IMR-90 (cell line): ENCODE measurements around the gene COL28A1. TPM values are rescaled to one million over a fixed set of nuclear protein-coding genes. Genes with fewer than 3 reads are reported as not detected.

Experiments used
- ATAC-seq: fragments of 200-7000 bp; cut with Tn5 transposase; 2 replicates; pipeline ENCODE4 v1.9.1; 2020; ENCODE audit warnings: low read depth, mild to moderate bottlenecking, moderate library complexity
- BruUV-seq: library from RNA; stranded (reverse); fragments of 400-500 nt; replicated peaks from 2 replicates; lab custom pipeline; 2021; lab: Mats Ljungman, UMichigan
- CTCF ChIA-PET: fragments of 300-600 bp; formaldehyde crosslinking; extraction: SDS; loops from one replicate; lab custom pipeline; 2021; ENCODE audit warnings: antibody characterized with exemption; lab: Yijun Ruan, JAX
- POLR2A ChIA-PET: fragments of 300-600 bp; sonication (Branson Sonifier 250); formaldehyde crosslinking; loops from one replicate; lab custom pipeline; 2022; ENCODE audit warnings: antibody characterized with exemption; ENCODE audit not compliant: unreplicated experiment; lab: Charles Lee
- DNase-seq: peaks from one replicate; pipeline ENCODE4 v3.0.0; 2013
- H2AFZ ChIP-seq: replicated peaks from 2 replicates; pipeline ENCODE3; 2013; ENCODE audit warnings: low read length, mild to moderate bottlenecking; ENCODE audit not compliant: poor library complexity
- H2AK5ac ChIP-seq: 2 replicates; pipeline ENCODE4 v1.6.1; 2013; ENCODE audit warnings: low read depth, low read length, inconsistent platforms
- H2AK9ac ChIP-seq: replicated peaks from 2 replicates; pipeline ENCODE3; 2013; ENCODE audit warnings: mild to moderate bottlenecking, low read depth, low read length, moderate library complexity; ENCODE audit not compliant: poor library complexity
- H2BK120ac ChIP-seq: 2 replicates; pipeline ENCODE4 v1.6.1; 2013; ENCODE audit warnings: low read depth, low read length, inconsistent platforms
- H2BK15ac ChIP-seq: 3 replicates; pipeline ENCODE4 v1.6.1; 2013; ENCODE audit warnings: low read depth, low read length, inconsistent platforms
- H2BK20ac ChIP-seq: 2 replicates; pipeline ENCODE4 v1.6.1; 2013; ENCODE audit warnings: low read depth, mild to moderate bottlenecking, inconsistent platforms, low read length, moderate library complexity
- H2BK5ac ChIP-seq: 2 replicates; pipeline ENCODE4 v1.6.1; 2013; ENCODE audit warnings: mild to moderate bottlenecking, low read depth, low read length, inconsistent platforms; ENCODE audit not compliant: poor library complexity, severe bottlenecking
- H3K14ac ChIP-seq: replicated peaks from 2 replicates; pipeline ENCODE4 v1.6.1; 2013; ENCODE audit warnings: low read depth, low read length, inconsistent platforms
- H3K18ac ChIP-seq: 2 replicates; pipeline ENCODE4 v1.6.1; 2013; ENCODE audit warnings: low read depth, low read length, control low read depth
- H3K23ac ChIP-seq: 2 replicates; pipeline ENCODE4 v1.6.1; 2013; ENCODE audit warnings: low read depth, low read length, inconsistent platforms
- H3K27ac ChIP-seq: 2 replicates; pipeline ENCODE4 v1.5.1; 2013; ENCODE audit warnings: mild to moderate bottlenecking, control low read depth, low read length; ENCODE audit not compliant: insufficient read depth
- H3K27me3 ChIP-seq: 2 replicates; pipeline ENCODE4 v1.6.1; 2013; ENCODE audit warnings: low read length; ENCODE audit not compliant: control insufficient read depth, insufficient read depth
- H3K36me3 ChIP-seq: 2 replicates; pipeline ENCODE4 v1.6.1; 2013; ENCODE audit warnings: low read length, mixed read lengths; ENCODE audit not compliant: control insufficient read depth, insufficient read depth
- H3K4ac ChIP-seq: 2 replicates; pipeline ENCODE4 v1.6.1; 2013; ENCODE audit warnings: low read depth, low read length, inconsistent platforms
- H3K4me1 ChIP-seq: 2 replicates; pipeline ENCODE4 v1.6.1; 2013; ENCODE audit warnings: low read length, mixed read lengths; ENCODE audit not compliant: control insufficient read depth, insufficient read depth
- H3K4me2 ChIP-seq: 2 replicates; pipeline ENCODE4 v1.6.1; 2013; ENCODE audit warnings: low read depth, mild to moderate bottlenecking, control low read depth, low read length, moderate library complexity
- H3K4me3 ChIP-seq: 2 replicates; pipeline ENCODE4 v1.5.1; 2013; ENCODE audit warnings: low read depth, mild to moderate bottlenecking, control low read depth, low read length, moderate library complexity; ENCODE audit not compliant: insufficient read depth
- H3K56ac ChIP-seq: 2 replicates; pipeline ENCODE4 v1.6.1; 2013; ENCODE audit warnings: low read length, inconsistent platforms; ENCODE audit not compliant: insufficient read depth; ENCODE audit errors: extremely low read depth
- H3K79me1 ChIP-seq, 2 experiments: 2 replicates each; pipeline ENCODE4 v1.6.1; 2013; ENCODE audit warnings: low read length in 2 of 2, inconsistent platforms in 1 of 2, low read depth in 1 of 2
- H3K9ac ChIP-seq: 2 replicates; pipeline ENCODE4 v1.6.1; 2013; ENCODE audit warnings: low read depth, low read length, control low read depth
- H3K9me1 ChIP-seq: 2 replicates; pipeline ENCODE4 v1.6.1; 2013; ENCODE audit warnings: low read length, inconsistent platforms; ENCODE audit not compliant: insufficient read depth
- H3K9me3 ChIP-seq: 2 replicates; pipeline ENCODE4 v1.6.1; 2013; ENCODE audit warnings: low read length; ENCODE audit not compliant: control insufficient read depth, insufficient read depth
- H4K20me1 ChIP-seq: 2 replicates; pipeline ENCODE4 v1.6.1; 2013; ENCODE audit warnings: low read length, inconsistent platforms; ENCODE audit not compliant: insufficient read depth
- H4K5ac ChIP-seq: 2 replicates; pipeline ENCODE4 v1.6.1; 2013; ENCODE audit warnings: mild to moderate bottlenecking, low read depth, low read length, control low read depth
- H4K8ac ChIP-seq, 2 experiments: 2 replicates each; pipeline ENCODE4 v1.6.1; 2013; ENCODE audit warnings: low read depth in 2 of 2, low read length in 2 of 2, control low read depth in 1 of 2, inconsistent platforms in 1 of 2
- H4K91ac ChIP-seq: 2 replicates; pipeline ENCODE4 v1.6.1; 2013; ENCODE audit warnings: low read depth, low read length, inconsistent platforms; ENCODE audit not compliant: insufficient read depth
- FOS ChIP-seq: fragments of 150-350 bp; IDR thresholded peaks from 2 replicates; pipeline ENCODE4 v1.6.1; 2016; ENCODE audit warnings: low read depth, low read length
- USF2 ChIP-seq: fragments of 150-350 bp; IDR thresholded peaks from 2 replicates; pipeline ENCODE4 v1.6.1; 2017; ENCODE audit warnings: mild to moderate bottlenecking, antibody characterized with exemption, low read length, low read depth
- WGBS, 2 experiments: methylation state at CpG; one replicate each; pipeline versions ENCODE4 v1.1.5 to v1.1.7; 2013; ENCODE audit warnings: missing lambda C conversion rate in 2 of 2; ENCODE audit not compliant: insufficient read length in 1 of 2; ENCODE audit errors: extremely low coverage in 2 of 2; 5-methylcytosine and 5-hydroxymethylcytosine counted together
- dilution Hi-C: fragments of 300-500 bp; cut with HindIII; formaldehyde crosslinking; loops from one replicate; pipeline ENCODE4 v1.14.3; 2018; ENCODE audit warnings: low sequenced_read_pairs; ENCODE audit not compliant: unreplicated experiment
- in situ Hi-C: fragments of 300-500 bp; cut with MboI; formaldehyde crosslinking; loops from 3 replicates; pipeline ENCODE4 v1.14.3; 2019; ENCODE audit warnings: low sequenced_read_pairs, inconsistent platforms, mixed read lengths
- intact Hi-C: fragments of 100-400 bp; cut with micrococcal nuclease; formaldehyde crosslinking; loops from 2 replicates; pipeline ENCODE4 v1.10.0; 2022
- polyA plus RNA-seq, 3 experiments: library from polyadenylated mRNA; depleted of rRNA; stranded (reverse); fragments of >200 nt; gene quantifications; 2 replicates each; pipeline ENCODE4 v1.2.3, GENCODE V29; 2012; ENCODE audit warnings: low replicate concordance in 1 of 3
- total RNA-seq: library from RNA; depleted of rRNA; stranded (reverse); fragments of >200 nt; gene quantifications from 2 replicates; pipeline ENCODE4 v1.2.3, GENCODE V29; 2012

The COL28A1 gene
- total and polyA plus RNA-seq, 2 of the 4 experiments (the other 2 are of a cell fraction) = under 0.01 to 0.05 TPM

- Histone ChIP-seq H2AK5ac (no peak overlapping the region), H4K8ac (no peak overlapping the region), H3K9me3 (no peaks in the 10 kb centered on the region), H3K4ac (no peak overlapping the region), H2BK120ac (no peak overlapping the region), H3K27ac (no peak overlapping the region), H3K36me3 (no peaks in the 10 kb centered on the region), H4K20me1 (no peaks in the 10 kb centered on the region), H3K4me3 (no peak overlapping the region), H3K9ac (no peak overlapping the region), H3K14ac (no peak overlapping the region), H4K5ac (no peak overlapping the region), H4K91ac (no peak overlapping the region), H3K27me3 (no peaks in the 10 kb centered on the region), H3K56ac (no peak overlapping the region), H3K4me2 (no peak overlapping the region), H2AK9ac (no peak overlapping the region), H2BK15ac (no peak overlapping the region), H2BK5ac (no peak overlapping the region), H3K23ac (no peak overlapping the region), H2BK20ac (no peak overlapping the region), H3K4me1 (no peaks in the 10 kb centered on the region), H2AFZ (no peak overlapping the region), H3K18ac (no peak overlapping the region), H3K9me1 (no peaks in the 10 kb centered on the region), H3K79me1 (no peaks in the 10 kb centered on the region)
- ChIA-PET CTCF (no interaction called here), POLR2A (no interaction called here)
- WGBS, 2 experiments = no CpG with 5 or more reads among the region's 1 CpG
- in situ Hi-C loops = no loop called here
- no peak for DNase-seq
- TF ChIP-seq USF2 = no peak
- TF ChIP-seq FOS = no peak
- intact Hi-C loops = no loop called here
- no TSS peak for BruUV-seq
- no peak for ATAC-seq
- dilution Hi-C loops = no loop called here
Measured at GRCh38 chr7:7329326-7329725, 206.3 kb downstream of the COL28A1 start.
